ENCODE results near the gene FBH1.
"Not testable (repeated sequence)": the region's sequence is repeated elsewhere in the genome, so short reads cannot be mapped to it uniquely, and the experiment has no call there.

DNA sequence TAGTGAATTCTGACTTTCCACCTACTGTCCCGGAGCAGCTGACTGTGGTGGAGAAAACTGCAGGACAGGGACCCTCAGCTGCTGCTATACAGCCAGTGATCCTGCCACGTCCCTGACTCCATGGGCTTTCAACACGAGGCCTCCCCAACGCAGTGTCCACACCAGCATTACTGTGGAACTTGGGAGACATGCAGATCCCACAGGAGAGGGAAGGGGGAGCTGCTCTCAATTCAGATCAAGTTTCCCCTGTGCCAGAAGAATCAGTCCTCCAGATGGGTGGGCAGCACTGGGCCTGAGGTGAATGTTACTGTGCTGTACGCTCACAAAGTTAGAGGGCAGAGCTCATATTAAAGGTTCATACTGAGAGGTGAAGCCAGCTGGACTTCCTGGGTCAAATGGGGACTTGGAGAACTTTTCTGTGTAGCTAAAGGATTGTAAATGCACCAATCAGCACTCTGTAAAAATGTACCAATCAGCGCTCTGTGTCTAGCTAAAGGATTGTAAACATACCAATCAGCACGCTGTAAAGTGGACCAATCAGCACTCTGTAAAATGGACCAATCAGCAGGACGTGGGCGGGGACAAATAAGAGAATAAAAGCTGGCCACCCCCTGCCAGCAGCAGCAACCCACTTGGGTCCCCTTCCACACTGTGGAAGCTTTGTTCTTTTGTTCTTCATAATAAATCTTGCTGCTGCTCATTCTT, 26.9 kb upstream of the FBH1 start:
- TF ChIP-seq, protein P1, sequence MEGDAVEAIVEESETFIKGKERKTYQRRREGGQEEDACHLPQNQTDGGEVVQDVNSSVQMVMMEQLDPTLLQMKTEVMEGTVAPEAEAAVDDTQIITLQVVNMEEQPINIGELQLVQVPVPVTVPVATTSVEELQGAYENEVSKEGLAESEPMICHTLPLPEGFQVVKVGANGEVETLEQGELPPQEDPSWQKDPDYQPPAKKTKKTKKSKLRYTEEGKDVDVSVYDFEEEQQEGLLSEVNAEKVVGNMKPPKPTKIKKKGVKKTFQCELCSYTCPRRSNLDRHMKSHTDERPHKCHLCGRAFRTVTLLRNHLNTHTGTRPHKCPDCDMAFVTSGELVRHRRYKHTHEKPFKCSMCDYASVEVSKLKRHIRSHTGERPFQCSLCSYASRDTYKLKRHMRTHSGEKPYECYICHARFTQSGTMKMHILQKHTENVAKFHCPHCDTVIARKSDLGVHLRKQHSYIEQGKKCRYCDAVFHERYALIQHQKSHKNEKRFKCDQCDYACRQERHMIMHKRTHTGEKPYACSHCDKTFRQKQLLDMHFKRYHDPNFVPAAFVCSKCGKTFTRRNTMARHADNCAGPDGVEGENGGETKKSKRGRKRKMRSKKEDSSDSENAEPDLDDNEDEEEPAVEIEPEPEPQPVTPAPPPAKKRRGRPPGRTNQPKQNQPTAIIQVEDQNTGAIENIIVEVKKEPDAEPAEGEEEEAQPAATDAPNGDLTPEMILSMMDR (IDR thresholded peaks at IDR 0.05; ENCODE audit: poor library complexity, severe bottlenecking) = not testable (repeated sequence)
- TF ChIP-seq, protein P2, sequence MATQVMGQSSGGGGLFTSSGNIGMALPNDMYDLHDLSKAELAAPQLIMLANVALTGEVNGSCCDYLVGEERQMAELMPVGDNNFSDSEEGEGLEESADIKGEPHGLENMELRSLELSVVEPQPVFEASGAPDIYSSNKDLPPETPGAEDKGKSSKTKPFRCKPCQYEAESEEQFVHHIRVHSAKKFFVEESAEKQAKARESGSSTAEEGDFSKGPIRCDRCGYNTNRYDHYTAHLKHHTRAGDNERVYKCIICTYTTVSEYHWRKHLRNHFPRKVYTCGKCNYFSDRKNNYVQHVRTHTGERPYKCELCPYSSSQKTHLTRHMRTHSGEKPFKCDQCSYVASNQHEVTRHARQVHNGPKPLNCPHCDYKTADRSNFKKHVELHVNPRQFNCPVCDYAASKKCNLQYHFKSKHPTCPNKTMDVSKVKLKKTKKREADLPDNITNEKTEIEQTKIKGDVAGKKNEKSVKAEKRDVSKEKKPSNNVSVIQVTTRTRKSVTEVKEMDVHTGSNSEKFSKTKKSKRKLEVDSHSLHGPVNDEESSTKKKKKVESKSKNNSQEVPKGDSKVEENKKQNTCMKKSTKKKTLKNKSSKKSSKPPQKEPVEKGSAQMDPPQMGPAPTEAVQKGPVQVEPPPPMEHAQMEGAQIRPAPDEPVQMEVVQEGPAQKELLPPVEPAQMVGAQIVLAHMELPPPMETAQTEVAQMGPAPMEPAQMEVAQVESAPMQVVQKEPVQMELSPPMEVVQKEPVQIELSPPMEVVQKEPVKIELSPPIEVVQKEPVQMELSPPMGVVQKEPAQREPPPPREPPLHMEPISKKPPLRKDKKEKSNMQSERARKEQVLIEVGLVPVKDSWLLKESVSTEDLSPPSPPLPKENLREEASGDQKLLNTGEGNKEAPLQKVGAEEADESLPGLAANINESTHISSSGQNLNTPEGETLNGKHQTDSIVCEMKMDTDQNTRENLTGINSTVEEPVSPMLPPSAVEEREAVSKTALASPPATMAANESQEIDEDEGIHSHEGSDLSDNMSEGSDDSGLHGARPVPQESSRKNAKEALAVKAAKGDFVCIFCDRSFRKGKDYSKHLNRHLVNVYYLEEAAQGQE (IDR thresholded peaks at IDR 0.05; ENCODE audit: borderline replicate concordance) = not testable (repeated sequence)
- TF ChIP-seq EP300 (conservative IDR thresholded peaks at IDR 0.05; ENCODE audit: poor library complexity, severe bottlenecking); EZH2 (IDR thresholded peaks at IDR 0.05; ENCODE audit: borderline replicate concordance, insufficient read depth, low read length, poor library complexity, severe bottlenecking); MXI1 (conservative IDR thresholded peaks at IDR 0.05; ENCODE audit: poor library complexity, severe bottlenecking); TAF1 (IDR thresholded peaks at IDR 0.05; ENCODE audit: low read depth): not testable (repeated sequence)

Measured in neural cell (in vitro differentiated cells).